GM12872 (cell line): ENCODE measurements around the gene IRF3.

Source experiments
- TF ChIP-seq, protein P1 (sequence below): IDR thresholded peaks from 3 replicates; pipeline ENCODE4 v1.5.1; 2011; ENCODE audit warnings: low read depth, mild to moderate bottlenecking, low read length, moderate library complexity; ENCODE audit not compliant: insufficient read depth

Gene IRF3

DNA sequence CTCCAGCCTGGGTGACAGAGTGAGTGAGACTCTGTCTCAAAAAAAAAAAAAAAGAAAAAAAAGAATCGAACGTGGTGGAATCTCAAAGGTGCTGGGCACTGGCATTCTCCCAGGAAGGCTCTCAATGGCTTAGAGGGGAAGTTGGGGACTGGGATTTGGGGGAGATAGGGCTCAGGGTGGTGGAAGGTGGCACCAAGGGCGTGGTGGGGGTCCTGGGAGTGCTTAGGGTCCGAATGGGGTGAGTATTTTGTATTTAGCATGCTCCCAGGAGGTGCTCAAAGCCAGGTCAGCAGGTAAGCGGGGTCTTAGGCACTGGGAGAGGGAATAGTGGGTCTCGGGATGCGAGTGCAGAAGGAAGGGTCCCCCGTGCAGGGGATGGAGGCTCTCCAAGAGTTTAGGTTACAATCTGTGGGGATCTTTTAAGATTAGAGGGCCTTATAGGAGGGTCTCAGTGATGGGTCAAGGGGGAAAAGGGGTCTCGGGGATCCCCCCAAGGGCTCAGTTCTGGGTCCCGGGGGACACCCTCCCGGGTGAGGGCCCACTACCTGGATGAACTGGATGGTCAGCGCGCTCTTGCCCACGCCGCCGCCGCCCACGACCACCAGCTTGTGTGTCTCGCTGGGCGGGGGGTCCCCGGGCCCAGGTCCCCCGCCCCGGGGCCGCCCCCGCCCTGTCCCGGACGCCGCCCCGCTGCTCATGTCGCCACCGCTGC lies 26.1 kb downstream of the IRF3 start:
- TF ChIP-seq, protein P1, sequence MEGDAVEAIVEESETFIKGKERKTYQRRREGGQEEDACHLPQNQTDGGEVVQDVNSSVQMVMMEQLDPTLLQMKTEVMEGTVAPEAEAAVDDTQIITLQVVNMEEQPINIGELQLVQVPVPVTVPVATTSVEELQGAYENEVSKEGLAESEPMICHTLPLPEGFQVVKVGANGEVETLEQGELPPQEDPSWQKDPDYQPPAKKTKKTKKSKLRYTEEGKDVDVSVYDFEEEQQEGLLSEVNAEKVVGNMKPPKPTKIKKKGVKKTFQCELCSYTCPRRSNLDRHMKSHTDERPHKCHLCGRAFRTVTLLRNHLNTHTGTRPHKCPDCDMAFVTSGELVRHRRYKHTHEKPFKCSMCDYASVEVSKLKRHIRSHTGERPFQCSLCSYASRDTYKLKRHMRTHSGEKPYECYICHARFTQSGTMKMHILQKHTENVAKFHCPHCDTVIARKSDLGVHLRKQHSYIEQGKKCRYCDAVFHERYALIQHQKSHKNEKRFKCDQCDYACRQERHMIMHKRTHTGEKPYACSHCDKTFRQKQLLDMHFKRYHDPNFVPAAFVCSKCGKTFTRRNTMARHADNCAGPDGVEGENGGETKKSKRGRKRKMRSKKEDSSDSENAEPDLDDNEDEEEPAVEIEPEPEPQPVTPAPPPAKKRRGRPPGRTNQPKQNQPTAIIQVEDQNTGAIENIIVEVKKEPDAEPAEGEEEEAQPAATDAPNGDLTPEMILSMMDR, result no peak

DNA sequence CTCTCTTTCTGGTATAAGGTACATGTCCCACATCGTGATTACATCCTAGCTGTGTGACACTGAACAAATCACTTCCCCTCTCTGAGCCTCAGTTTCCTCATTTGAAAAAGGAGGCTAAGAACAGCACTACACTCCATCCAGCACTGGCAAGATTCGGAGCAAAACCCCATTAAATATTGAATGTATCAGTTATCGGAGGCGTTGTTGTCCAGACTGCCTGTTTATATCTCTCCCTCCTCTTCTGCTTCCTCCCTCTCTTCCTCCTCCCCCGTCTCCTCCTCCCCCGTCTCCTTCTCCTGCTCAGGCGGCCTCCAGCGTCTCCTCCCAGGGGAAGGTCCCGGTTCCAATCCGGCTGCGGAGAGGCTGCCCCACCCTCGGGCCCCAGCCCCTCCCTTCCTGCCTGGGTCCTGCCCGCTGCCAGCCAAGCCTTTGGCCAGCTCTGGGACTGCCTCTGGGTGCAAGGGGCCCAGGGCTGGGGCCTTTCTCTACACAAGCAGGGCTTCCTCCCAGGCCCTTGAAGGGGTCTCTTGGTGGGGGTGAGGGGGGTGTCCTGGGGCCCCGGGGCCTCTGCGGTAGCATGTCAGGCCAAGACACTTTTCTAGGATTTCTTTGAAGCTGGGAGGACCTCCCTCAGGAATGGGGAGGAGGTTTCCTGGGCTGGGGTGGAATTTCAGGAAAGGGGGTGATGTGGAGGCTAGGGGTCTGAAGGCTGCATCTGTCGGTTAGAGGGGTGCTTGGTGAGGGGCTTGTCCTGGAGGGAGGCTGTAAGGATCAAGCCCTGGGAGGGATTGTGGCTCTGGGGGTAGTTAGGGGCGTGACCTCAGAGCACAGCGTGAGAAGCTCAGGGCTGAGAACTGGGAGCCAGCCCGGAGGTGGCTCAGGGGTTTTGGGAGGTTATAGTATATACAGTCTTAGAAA lies 27.6 kb downstream of the IRF3 start:
- TF ChIP-seq, protein P1, result no peak

DNA sequence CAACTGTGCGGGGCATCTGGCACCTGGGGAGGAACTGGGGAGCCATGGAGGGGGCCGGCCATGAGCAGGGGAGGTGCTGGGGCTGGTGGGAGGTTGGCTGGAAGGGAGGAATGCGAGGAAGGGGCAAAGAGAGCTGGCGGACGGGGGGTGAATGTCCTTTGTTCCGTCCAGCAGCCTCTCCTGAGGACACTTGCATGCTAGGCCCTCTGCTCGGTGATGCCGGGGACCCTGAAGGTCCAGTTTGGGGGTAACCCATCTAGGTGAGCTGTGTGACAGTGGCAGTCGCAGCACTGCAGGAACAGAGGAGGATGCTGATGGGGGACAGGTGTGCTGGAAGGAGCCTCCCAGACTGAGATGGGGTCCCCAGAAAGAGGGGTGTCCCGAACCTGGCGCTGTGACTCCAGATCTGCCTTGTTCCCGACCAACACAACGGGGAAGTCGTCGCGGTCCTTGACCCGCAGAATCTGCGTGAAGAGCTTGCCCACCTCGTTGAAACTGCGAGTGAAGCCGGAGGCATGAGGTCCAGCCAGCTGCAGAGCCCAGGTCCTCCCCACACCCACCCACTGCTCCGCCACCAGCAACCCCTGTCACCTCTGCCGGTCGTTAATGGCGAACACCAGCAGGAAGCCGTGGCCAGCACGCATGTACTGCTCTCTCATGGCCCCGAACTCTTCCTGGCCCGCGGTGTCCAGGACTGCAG lies 29.3 kb downstream of the IRF3 start:
- TF ChIP-seq, protein P1, result no peak

DNA sequence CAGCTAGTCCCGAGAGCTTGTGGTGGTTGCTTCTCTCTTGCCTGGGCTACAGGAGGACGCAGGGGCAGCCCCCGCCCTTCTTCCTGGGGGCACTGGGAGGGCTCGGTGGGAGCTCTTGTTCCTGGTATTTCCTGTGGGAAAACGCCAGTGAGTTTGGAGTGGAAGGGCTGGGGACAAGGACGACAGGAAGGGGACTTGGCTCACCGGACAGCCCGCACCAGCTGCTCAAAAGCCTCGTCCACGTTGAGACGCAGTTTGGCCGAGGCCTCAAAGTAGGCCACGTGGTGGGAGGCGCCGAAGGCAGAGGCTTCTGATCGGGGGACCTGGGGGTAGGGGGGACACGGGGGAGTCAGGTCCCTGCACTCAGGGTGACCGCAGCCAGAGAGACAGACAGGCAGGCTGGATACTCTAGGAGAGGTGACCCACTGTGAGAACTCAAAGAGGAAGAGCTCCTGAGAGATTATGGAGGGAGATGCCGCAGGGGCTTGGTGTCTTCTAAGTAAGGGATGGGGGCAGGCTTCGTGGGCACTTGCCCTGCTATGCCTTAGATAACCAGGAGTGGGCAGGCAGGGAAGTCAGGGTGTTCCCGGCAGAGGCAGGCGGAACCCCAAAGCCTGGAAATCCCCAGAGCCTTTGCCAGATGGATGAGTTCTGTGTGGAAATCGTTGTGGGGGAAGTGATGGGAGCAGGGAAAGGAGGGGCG lies 30.0 kb downstream of the IRF3 start:
- TF ChIP-seq, protein P1, result no peak

DNA sequence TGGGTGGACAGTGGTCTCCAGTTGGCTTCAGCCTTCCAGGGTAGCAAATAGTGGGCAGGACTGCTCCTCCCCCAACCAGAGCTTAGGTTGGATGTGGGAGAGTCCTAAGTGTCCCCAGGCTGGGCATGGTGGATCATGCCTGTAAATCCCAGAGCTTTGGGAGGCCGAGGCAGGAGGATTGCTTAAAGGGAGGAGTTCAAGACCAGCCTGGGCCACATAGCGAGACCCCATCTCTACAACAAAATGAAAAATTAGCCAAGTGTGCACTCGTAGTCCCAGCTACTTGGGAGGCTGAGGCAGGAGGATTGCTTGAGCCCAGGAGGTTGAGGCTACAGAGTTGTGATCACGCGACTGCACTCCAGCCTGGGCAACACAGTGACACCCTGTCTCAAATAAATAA lies 33.1 kb downstream of the IRF3 start:
- TF ChIP-seq, protein P1, result no peak

DNA sequence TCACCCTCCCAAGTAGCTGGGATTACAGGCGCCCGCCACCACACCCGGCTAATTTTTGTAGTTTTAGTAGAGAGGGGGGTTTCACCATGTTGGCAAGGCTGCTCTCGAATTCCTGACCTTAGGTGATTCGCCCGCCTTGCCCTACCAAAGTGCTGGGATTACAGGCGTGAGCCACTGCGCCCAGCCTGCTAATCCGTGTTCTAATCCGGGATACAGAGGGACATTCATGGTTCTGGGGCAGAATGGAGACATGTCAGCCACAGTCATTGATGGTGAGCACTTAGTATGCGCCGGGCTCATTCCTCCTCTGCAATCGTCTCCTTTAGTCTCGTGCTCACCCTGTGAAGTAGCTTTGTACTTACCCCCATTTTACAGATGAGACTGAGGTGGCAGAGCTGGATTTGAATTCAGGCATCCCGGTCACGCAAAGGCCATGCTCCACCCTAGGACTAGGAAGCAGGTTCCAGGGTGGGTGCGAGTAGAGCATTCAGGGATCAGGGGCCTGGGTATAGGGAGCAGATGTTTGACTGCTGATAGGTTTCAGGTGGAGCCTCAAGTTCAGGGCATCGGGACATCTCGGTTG lies 34.0 kb downstream of the IRF3 start:
- TF ChIP-seq, protein P1, result no peak
